PC-3 (cell line): ENCODE measurements around the gene MTNR1A. TPM values are rescaled to one million over a fixed set of nuclear protein-coding genes. Genes with fewer than 3 reads are reported as not detected.

Experiments
- ATAC-seq: fragments of 200-7000 bp; cut with Tn5 transposase; 2 replicates; pipeline ENCODE4 v1.9.1; 2020; ENCODE audit warnings: mild to moderate bottlenecking, moderate library complexity
- BruUV-seq: library from RNA; stranded (reverse); fragments of 400-500 nt; replicated peaks from 2 replicates; lab custom pipeline; 2021; lab: Mats Ljungman, UMichigan
- CTCF ChIA-PET: fragments of 300-600 bp; sonication (Branson Sonifier 250); formaldehyde crosslinking; loops from one replicate; lab custom pipeline; 2022; ENCODE audit warnings: antibody characterized with exemption; lab: Charles Lee
- POLR2A ChIA-PET: fragments of 300-600 bp; sonication (Branson Sonifier 250); formaldehyde crosslinking; loops from one replicate; lab custom pipeline; 2022; ENCODE audit warnings: antibody characterized with exemption; ENCODE audit not compliant: unreplicated experiment; lab: Charles Lee
- DNase-seq: peaks from one replicate; pipeline ENCODE4 v3.0.0-alpha.2; 2015
- H2AFZ ChIP-seq: fragments of 300-600 bp; sonication (generic); 2 replicates; pipeline ENCODE4 v1.6.0; 2016; ENCODE audit warnings: antibody characterized with exemption, low read length
- H3F3A ChIP-seq: fragments of 300-600 bp; sonication (generic); one replicate; pipeline ENCODE4 v1.6.0; 2017; ENCODE audit warnings: antibody characterized with exemption, low read length, control low read depth, mild to moderate bottlenecking; ENCODE audit not compliant: unreplicated experiment
- H3K27ac ChIP-seq: fragments of 300-600 bp; sonication (generic); 2 replicates; pipeline ENCODE4 v1.5.1; 2016; ENCODE audit warnings: mild to moderate bottlenecking, low read length
- H3K27me3 ChIP-seq: fragments of 300-600 bp; sonication (generic); 2 replicates; pipeline ENCODE4 v1.6.1; 2016; ENCODE audit warnings: low read length, mixed read lengths
- H3K36me3 ChIP-seq: fragments of 300-600 bp; sonication (generic); 2 replicates; pipeline ENCODE4 v1.6.1; 2016; ENCODE audit warnings: low read depth, mixed run types, low read length, mixed read lengths
- H3K4me1 ChIP-seq: fragments of 300-600 bp; sonication (generic); 2 replicates; pipeline ENCODE4 v1.5.1; 2016; ENCODE audit warnings: low read length; ENCODE audit not compliant: insufficient read depth
- H3K4me2 ChIP-seq: fragments of 300-600 bp; sonication (generic); 2 replicates; pipeline ENCODE4 v1.6.0; 2016; ENCODE audit warnings: low read length
- H3K4me3 ChIP-seq: fragments of 300-600 bp; sonication (generic); 2 replicates; pipeline ENCODE4 v1.5.1; 2016; ENCODE audit warnings: mild to moderate bottlenecking, low read length, mixed read lengths
- H3K79me2 ChIP-seq: fragments of 300-600 bp; sonication (generic); 2 replicates; pipeline ENCODE4 v1.6.1; 2017; ENCODE audit warnings: low read length, mixed read lengths
- H3K9ac ChIP-seq: fragments of 300-600 bp; sonication (generic); 2 replicates; pipeline ENCODE4 v1.6.0; 2016; ENCODE audit warnings: mild to moderate bottlenecking, low read length
- H3K9me2 ChIP-seq: fragments of 300-600 bp; sonication (generic); replicated peaks from 2 replicates; pipeline ENCODE4 v1.6.1; 2016; ENCODE audit warnings: mixed run types, low read length, mixed read lengths
- H3K9me3 ChIP-seq: fragments of 300-600 bp; sonication (generic); 2 replicates; pipeline ENCODE4 v1.6.1; 2016; ENCODE audit warnings: low read length, mixed read lengths
- H4K20me1 ChIP-seq: fragments of 300-600 bp; sonication (generic); 2 replicates; pipeline ENCODE4 v1.6.1; 2016; ENCODE audit warnings: low read length, mixed read lengths
- EZH2 ChIP-seq: fragments of 300-600 bp; sonication (generic); IDR thresholded peaks from one replicate; pipeline ENCODE4 v1.6.1; 2017; ENCODE audit warnings: antibody characterized with exemption, mild to moderate bottlenecking, low read length; ENCODE audit not compliant: unreplicated experiment
- EZH2phosphoT487 ChIP-seq: fragments of 300-600 bp; sonication (generic); IDR thresholded peaks from 2 replicates; pipeline ENCODE4 v1.6.1; 2018; ENCODE audit warnings: mild to moderate bottlenecking, antibody characterized with exemption, low read length, borderline replicate concordance
- intact Hi-C: fragments of 100-400 bp; cut with micrococcal nuclease; formaldehyde crosslinking; loops from 2 replicates; pipeline ENCODE4 v1.9.0; 2023
- total RNA-seq: library from RNA; depleted of rRNA; stranded (reverse); fragments of >200 nt; gene quantifications from 2 replicates; pipeline ENCODE4 v1.2.3, GENCODE V29; 2014
- TF ChIP-seq, protein P1 (sequence below): fragments of 300-600 bp; sonication (generic); conservative IDR thresholded peaks from 2 replicates; pipeline ENCODE4 v1.5.1; 2017; ENCODE audit warnings: antibody characterized with exemption, low read depth, mild to moderate bottlenecking, low read length

Gene MTNR1A
- total RNA-seq, 1 experiment from 2014 or later, result not detected

DNA sequence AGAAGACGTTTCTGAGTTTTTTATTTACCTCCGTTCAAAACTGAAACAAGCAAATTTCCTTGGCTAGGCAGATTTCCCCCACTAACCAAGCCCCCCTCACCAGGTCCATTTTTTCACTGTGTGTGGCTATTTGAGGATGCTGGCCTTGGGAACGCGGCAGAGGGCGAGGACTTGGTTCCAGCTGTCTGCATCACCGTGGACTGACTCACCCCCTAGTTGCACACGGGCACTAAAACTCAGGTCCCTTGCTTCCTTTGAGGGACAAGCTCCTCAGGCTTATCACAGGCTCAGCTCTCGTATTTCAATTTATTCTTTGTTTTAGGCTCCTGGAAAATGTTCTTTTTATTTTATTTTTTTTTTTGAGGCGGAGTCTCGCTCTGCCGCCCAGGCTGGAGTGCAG is 8.4 kb upstream of the MTNR1A start:
- H3K36me3 ChIP-seq, result no peaks in the 10 kb centered on the region
- no peak for TF ChIP-seq EZH2
- TF ChIP-seq, protein P1, sequence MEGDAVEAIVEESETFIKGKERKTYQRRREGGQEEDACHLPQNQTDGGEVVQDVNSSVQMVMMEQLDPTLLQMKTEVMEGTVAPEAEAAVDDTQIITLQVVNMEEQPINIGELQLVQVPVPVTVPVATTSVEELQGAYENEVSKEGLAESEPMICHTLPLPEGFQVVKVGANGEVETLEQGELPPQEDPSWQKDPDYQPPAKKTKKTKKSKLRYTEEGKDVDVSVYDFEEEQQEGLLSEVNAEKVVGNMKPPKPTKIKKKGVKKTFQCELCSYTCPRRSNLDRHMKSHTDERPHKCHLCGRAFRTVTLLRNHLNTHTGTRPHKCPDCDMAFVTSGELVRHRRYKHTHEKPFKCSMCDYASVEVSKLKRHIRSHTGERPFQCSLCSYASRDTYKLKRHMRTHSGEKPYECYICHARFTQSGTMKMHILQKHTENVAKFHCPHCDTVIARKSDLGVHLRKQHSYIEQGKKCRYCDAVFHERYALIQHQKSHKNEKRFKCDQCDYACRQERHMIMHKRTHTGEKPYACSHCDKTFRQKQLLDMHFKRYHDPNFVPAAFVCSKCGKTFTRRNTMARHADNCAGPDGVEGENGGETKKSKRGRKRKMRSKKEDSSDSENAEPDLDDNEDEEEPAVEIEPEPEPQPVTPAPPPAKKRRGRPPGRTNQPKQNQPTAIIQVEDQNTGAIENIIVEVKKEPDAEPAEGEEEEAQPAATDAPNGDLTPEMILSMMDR, result no peak
- TF ChIP-seq EZH2phosphoT487, result no peak
- no peak overlapping the region for H3K27ac ChIP-seq
- no peaks in the 10 kb centered on the region for H3K4me1 ChIP-seq
- no peaks in the 10 kb centered on the region for H3K9me3 ChIP-seq
- no peaks in the 10 kb centered on the region for H3K9me2 ChIP-seq
- DNase-seq (no peak), ATAC-seq (no peak)
- CTCF ChIA-PET, result no interaction called here
- no peaks in the 10 kb centered on the region for H3K27me3 ChIP-seq
- no peak overlapping the region for H3K4me3 ChIP-seq
- intact Hi-C loops, result no loop called here
- POLR2A ChIA-PET, result no interaction called here
- H2AFZ ChIP-seq, result no peak overlapping the region
- no peaks in the 10 kb centered on the region for H3F3A ChIP-seq
- no TSS peak for BruUV-seq
- no peak overlapping the region for H3K4me2 ChIP-seq
- no peak overlapping the region for H3K9ac ChIP-seq
- no peaks in the 10 kb centered on the region for H4K20me1 ChIP-seq
- H3K79me2 ChIP-seq, result no peaks in the 10 kb centered on the region

DNA sequence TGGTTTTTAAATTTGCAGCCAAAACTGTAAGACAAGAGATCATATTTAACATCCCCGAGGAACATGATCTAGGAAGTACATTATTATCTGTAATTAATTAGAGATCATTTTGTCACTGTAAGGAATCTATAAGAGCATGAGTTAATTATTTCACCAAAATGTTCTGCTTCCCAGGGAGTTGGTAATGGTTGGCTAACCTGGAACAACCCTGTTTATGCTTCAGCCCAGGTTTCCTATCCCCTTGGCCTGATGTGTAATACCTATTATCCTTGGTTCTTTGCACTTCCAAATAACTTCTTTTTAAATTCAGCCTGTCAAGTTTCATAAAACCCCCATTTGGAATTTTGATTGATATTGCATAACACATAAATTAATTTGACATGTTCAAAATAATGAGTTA is 6.4 kb upstream of the MTNR1A start:
- no peak overlapping the region for H3K27ac ChIP-seq
- no peak overlapping the region for H2AFZ ChIP-seq
- no peak overlapping the region for H3K4me3 ChIP-seq
- H4K20me1 ChIP-seq, result no peaks in the 10 kb centered on the region
- no peaks in the 10 kb centered on the region for H3F3A ChIP-seq
- H3K79me2 ChIP-seq, result no peaks in the 10 kb centered on the region
- DNase-seq (no peak), ATAC-seq (no peak)
- no peaks in the 10 kb centered on the region for H3K36me3 ChIP-seq
- no peaks in the 10 kb centered on the region for H3K27me3 ChIP-seq
- CTCF ChIA-PET, result no interaction called here
- no peak overlapping the region for H3K4me2 ChIP-seq
- no peaks in the 10 kb centered on the region for H3K9me3 ChIP-seq
- BruUV-seq, result no TSS peak
- TF ChIP-seq, protein P1, result no peak
- TF ChIP-seq EZH2, result no peak
- no peak for TF ChIP-seq EZH2phosphoT487
- no peaks in the 10 kb centered on the region; the same call in 1 of the 2 replicates for H3K4me1 ChIP-seq
- H3K9ac ChIP-seq, result no peak overlapping the region
- intact Hi-C loops, result no loop called here
- H3K9me2 ChIP-seq, result no peaks in the 10 kb centered on the region
- POLR2A ChIA-PET, result no interaction called here

DNA sequence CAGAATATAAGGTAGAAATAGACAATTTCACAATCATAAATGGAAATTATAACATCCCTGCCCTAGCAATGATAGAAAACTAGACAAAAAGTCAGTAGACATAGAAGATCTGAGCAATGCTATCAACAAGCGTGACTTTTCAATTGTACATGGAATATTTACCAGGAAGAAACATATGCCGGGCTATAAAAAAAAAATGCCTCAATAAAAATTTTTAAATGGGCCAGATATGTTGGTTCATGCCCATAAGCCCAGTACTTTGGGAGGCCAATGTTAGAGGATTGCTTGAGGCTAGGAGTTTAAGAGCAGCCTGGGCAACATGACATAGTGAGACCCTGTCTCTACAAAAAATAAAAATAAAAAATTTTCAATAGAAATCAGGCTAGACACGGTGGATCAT is 5.3 kb upstream of the MTNR1A start:
- no peaks in the 10 kb centered on the region for H3F3A ChIP-seq
- intact Hi-C loops, result no loop called here
- H4K20me1 ChIP-seq, result no peaks in the 10 kb centered on the region
- no peak overlapping the region for H3K4me3 ChIP-seq
- BruUV-seq, result no TSS peak
- no peaks in the 10 kb centered on the region for H3K79me2 ChIP-seq
- ChIA-PET CTCF (no interaction called here), POLR2A (interaction anchor here (0.6 kb wide), 1 partner anchor 142 kb away, joined by 4 read pairs; no protein-coding TSS in a partner anchor)
- no peak overlapping the region for H2AFZ ChIP-seq
- no peaks in the 10 kb centered on the region for H3K36me3 ChIP-seq
- DNase-seq (no peak), ATAC-seq (no peak)
- no peaks in the 10 kb centered on the region for H3K27me3 ChIP-seq
- H3K27ac ChIP-seq, result no peak overlapping the region
- no peaks in the 10 kb centered on the region for H3K9me3 ChIP-seq
- no peaks in the 10 kb centered on the region for H3K9me2 ChIP-seq
- no peak overlapping the region for H3K9ac ChIP-seq
- H3K4me2 ChIP-seq, result no peak overlapping the region
- H3K4me1 ChIP-seq, result no peaks in the 10 kb centered on the region; the same call in 1 of the 2 replicates
- TF ChIP-seq, protein P1, result no peak
- TF ChIP-seq EZH2, result no peak
- no peak for TF ChIP-seq EZH2phosphoT487
